HepG2 (cell line): Measurements from ENCODE around the gene ARHGAP19. TPM values are rescaled to one million over a fixed set of nuclear protein-coding genes. Genes with fewer than 3 reads are reported as not detected.

Experiments
- ARNT2 ChIP-seq: sonication (generic); formaldehyde crosslinking; IDR thresholded peaks from 2 replicates; pipeline ENCODE4 v1.8.0; 2022; ENCODE audit warnings: mild to moderate bottlenecking, low read depth, missing genetic modification reagents, moderate library complexity
- CHD2 ChIP-seq: IDR thresholded peaks from 2 replicates; pipeline ENCODE4 v1.6.1; 2011; ENCODE audit warnings: low read depth, low read length, improper control_type of control experiment
- EED ChIP-seq: sonication (generic); formaldehyde crosslinking; IDR thresholded peaks from 2 replicates; pipeline ENCODE4 v1.5.0; 2020; ENCODE audit warnings: mild to moderate bottlenecking, missing genetic modification reagents
- FOSL1 ChIP-seq: sonication (generic); formaldehyde crosslinking; IDR thresholded peaks from 2 replicates; pipeline ENCODE4 v1.9.0; 2021; ENCODE audit warnings: missing genetic modification reagents, borderline replicate concordance
- FOXK1 ChIP-seq: sonication (generic); formaldehyde crosslinking; IDR thresholded peaks from 2 replicates; pipeline ENCODE4 v1.4.0; 2020; ENCODE audit warnings: low read depth, missing genetic modification reagents, borderline replicate concordance
- FOXM1 ChIP-seq: sonication (generic); formaldehyde crosslinking; IDR thresholded peaks from 2 replicates; pipeline ENCODE4 v1.5.0; 2020; ENCODE audit warnings: missing genetic modification reagents
- GTF2F1 ChIP-seq: fragments of 150-350 bp; IDR thresholded peaks from 2 replicates; pipeline ENCODE4 v1.6.1; 2014; ENCODE audit warnings: low read length
- HNF4A ChIP-seq: sonication (generic); formaldehyde crosslinking; IDR thresholded peaks from 2 replicates; pipeline ENCODE4 v1.4.0; 2020; ENCODE audit warnings: missing genetic modification reagents
- HOXA7 ChIP-seq: sonication (generic); formaldehyde crosslinking; IDR thresholded peaks from 2 replicates; pipeline ENCODE4 v1.8.1; 2022; ENCODE audit warnings: mild to moderate bottlenecking, missing genetic modification reagents, moderate library complexity
- JARID2 ChIP-seq: sonication (generic); formaldehyde crosslinking; IDR thresholded peaks from 2 replicates; pipeline ENCODE4 v1.8.1; 2023; ENCODE audit warnings: missing genetic modification reagents, inconsistent platforms; ENCODE audit not compliant: insufficient replicate concordance
- MXI1 ChIP-seq: IDR thresholded peaks from 3 replicates; pipeline ENCODE4 v1.6.1; 2012; ENCODE audit warnings: low read depth, low read length, inconsistent platforms, borderline replicate concordance
- RBM39 ChIP-seq: fragments of 200-400 bp; formaldehyde crosslinking; IDR thresholded peaks from one replicate; pipeline ENCODE4 v1.6.1; 2018; ENCODE audit warnings: antibody characterized with exemption, mild to moderate bottlenecking, low read depth, low read length; ENCODE audit not compliant: poor library complexity, severe bottlenecking
- RFX1 ChIP-seq: fragments of 450-650 bp; IDR thresholded peaks from 2 replicates; pipeline ENCODE4 v1.6.1; 2017
- RFX3 ChIP-seq: IDR thresholded peaks from 2 replicates; pipeline ENCODE4 v1.6.1; 2016; ENCODE audit warnings: missing biosample characterization, missing genetic modification reagents
- TOE1 ChIP-seq: sonication (generic); formaldehyde crosslinking; IDR thresholded peaks from 2 replicates; pipeline ENCODE4 v1.4.0; 2020; ENCODE audit warnings: mild to moderate bottlenecking, missing genetic modification reagents
- ZBTB37 ChIP-seq: sonication (generic); formaldehyde crosslinking; IDR thresholded peaks from 2 replicates; pipeline ENCODE4 v1.4.0; 2020; ENCODE audit warnings: mild to moderate bottlenecking, missing genetic modification reagents
- ZEB1 ChIP-seq: IDR thresholded peaks from 2 replicates; pipeline ENCODE4 v1.6.1; 2012; ENCODE audit warnings: mild to moderate bottlenecking, low read depth, inconsistent platforms; ENCODE audit not compliant: insufficient replicate concordance
- ZFP37 ChIP-seq: sonication (generic); formaldehyde crosslinking; IDR thresholded peaks from 2 replicates; pipeline ENCODE4 v1.4.0; 2020; ENCODE audit warnings: missing genetic modification reagents, borderline replicate concordance
- ZIK1 ChIP-seq: sonication (generic); formaldehyde crosslinking; IDR thresholded peaks from 2 replicates; pipeline ENCODE4 v1.5.0; 2020; ENCODE audit warnings: mild to moderate bottlenecking, low read depth, missing genetic modification reagents, borderline replicate concordance
- ZNF230 ChIP-seq: sonication (generic); formaldehyde crosslinking; IDR thresholded peaks from 2 replicates; pipeline ENCODE4 v1.4.0; 2020; ENCODE audit warnings: mild to moderate bottlenecking, missing genetic modification reagents
- ZNF30 ChIP-seq: sonication (generic); formaldehyde crosslinking; IDR thresholded peaks from 2 replicates; pipeline ENCODE4 v1.5.0; 2020; ENCODE audit warnings: mild to moderate bottlenecking, missing genetic modification reagents
- ZNF317 ChIP-seq: sonication (generic); formaldehyde crosslinking; IDR thresholded peaks from 2 replicates; pipeline ENCODE4 v1.5.0; 2020; ENCODE audit warnings: mild to moderate bottlenecking, missing genetic modification reagents
- ZNF446 ChIP-seq: sonication (generic); formaldehyde crosslinking; IDR thresholded peaks from 2 replicates; pipeline ENCODE4 v1.5.0; 2020; ENCODE audit warnings: mild to moderate bottlenecking, missing genetic modification reagents
- ZNF674 ChIP-seq: sonication (generic); formaldehyde crosslinking; IDR thresholded peaks from 2 replicates; pipeline ENCODE4 v1.5.0; 2020; ENCODE audit warnings: low read depth, mild to moderate bottlenecking, missing genetic modification reagents
- polyA plus RNA-seq, 8 experiments: library from polyadenylated mRNA; depleted of rRNA in 3 of 8; stranded (reverse) in 7 of 8; unstranded in 1 of 8; fragments of >200 nt; fragmentation: Illumina TruSeq in 4 of 8; extraction: Trizol in 4 of 8; gene quantifications; 2 replicates each; pipeline versions ENCODE4 v1.2.1 to v1.2.3, GENCODE V29; 2011 to 2016; ENCODE audit warnings: low read depth in 4 of 8, missing spikeins in 1 of 8, mixed read lengths in 1 of 8; ENCODE audit not compliant: insufficient read depth in 1 of 8
- total RNA-seq, 5 experiments: library from RNA; depleted of rRNA; stranded (reverse); fragments of >200 nt; fragmentation: Illumina TruSeq; extraction: Trizol; gene quantifications; 2 replicates each; pipeline ENCODE4 v1.2.3, GENCODE V29; 2016; ENCODE audit warnings: low read depth in 1 of 5
- TF ChIP-seq, protein P1 (sequence below): IDR thresholded peaks from 2 replicates; pipeline ENCODE4 v1.6.1; 2016; ENCODE audit warnings: low read depth, missing genetic modification reagents, missing compliant biosample characterization

Gene ARHGAP19
- total and polyA plus RNA-seq, 2 of the 13 experiments (the other 11 are each of a cell fraction or from before 2014, with no cell fraction given), result 7.6 to 10.0 TPM

GRCh38 chr10:97334370-97335175 lies 42.1 kb upstream of the ARHGAP19 start, which contains the start of gene FRAT2 (continued):
- peak; percentile 4 for TF ChIP-seq ZNF446
- TF ChIP-seq ZNF230 (CRISPR knock-in tag), result peak; percentile 48; the same call in 1 of the 2 replicates
- peak; percentile 27; the same call in 1 of the 2 replicates for TF ChIP-seq ZIK1 (CRISPR knock-in tag)
- 0 out of 2 replicates have a peak, but pooled peaks have one; percentile 59 for TF ChIP-seq ZNF317 (CRISPR knock-in tag)
- no peak for TF ChIP-seq ZEB1
- no peak for TF ChIP-seq CHD2
- TF ChIP-seq ZNF674 (CRISPR knock-in tag), result no peak
- no peak; the same call in 1 of the 2 replicates for TF ChIP-seq TOE1 (CRISPR knock-in tag)
- peak; percentile 86 for TF ChIP-seq MXI1
- no peak for TF ChIP-seq EED (CRISPR knock-in tag)
- TF ChIP-seq HNF4A (CRISPR knock-in tag), result peak; percentile 56
- no peak for TF ChIP-seq RFX1
- no peak for TF ChIP-seq ZFP37 (CRISPR knock-in tag)
- TF ChIP-seq ZNF30 (CRISPR knock-in tag), result no peak
- 0 out of 2 replicates have a peak, but pooled peaks have one; percentile 59 for TF ChIP-seq HOXA7 (CRISPR knock-in tag)
- TF ChIP-seq FOSL1 (CRISPR knock-in tag), result no peak
- TF ChIP-seq JARID2 (CRISPR knock-in tag), result no peak
- TF ChIP-seq RFX3 (CRISPR knock-in tag), result no peak
- TF ChIP-seq, protein P1, sequence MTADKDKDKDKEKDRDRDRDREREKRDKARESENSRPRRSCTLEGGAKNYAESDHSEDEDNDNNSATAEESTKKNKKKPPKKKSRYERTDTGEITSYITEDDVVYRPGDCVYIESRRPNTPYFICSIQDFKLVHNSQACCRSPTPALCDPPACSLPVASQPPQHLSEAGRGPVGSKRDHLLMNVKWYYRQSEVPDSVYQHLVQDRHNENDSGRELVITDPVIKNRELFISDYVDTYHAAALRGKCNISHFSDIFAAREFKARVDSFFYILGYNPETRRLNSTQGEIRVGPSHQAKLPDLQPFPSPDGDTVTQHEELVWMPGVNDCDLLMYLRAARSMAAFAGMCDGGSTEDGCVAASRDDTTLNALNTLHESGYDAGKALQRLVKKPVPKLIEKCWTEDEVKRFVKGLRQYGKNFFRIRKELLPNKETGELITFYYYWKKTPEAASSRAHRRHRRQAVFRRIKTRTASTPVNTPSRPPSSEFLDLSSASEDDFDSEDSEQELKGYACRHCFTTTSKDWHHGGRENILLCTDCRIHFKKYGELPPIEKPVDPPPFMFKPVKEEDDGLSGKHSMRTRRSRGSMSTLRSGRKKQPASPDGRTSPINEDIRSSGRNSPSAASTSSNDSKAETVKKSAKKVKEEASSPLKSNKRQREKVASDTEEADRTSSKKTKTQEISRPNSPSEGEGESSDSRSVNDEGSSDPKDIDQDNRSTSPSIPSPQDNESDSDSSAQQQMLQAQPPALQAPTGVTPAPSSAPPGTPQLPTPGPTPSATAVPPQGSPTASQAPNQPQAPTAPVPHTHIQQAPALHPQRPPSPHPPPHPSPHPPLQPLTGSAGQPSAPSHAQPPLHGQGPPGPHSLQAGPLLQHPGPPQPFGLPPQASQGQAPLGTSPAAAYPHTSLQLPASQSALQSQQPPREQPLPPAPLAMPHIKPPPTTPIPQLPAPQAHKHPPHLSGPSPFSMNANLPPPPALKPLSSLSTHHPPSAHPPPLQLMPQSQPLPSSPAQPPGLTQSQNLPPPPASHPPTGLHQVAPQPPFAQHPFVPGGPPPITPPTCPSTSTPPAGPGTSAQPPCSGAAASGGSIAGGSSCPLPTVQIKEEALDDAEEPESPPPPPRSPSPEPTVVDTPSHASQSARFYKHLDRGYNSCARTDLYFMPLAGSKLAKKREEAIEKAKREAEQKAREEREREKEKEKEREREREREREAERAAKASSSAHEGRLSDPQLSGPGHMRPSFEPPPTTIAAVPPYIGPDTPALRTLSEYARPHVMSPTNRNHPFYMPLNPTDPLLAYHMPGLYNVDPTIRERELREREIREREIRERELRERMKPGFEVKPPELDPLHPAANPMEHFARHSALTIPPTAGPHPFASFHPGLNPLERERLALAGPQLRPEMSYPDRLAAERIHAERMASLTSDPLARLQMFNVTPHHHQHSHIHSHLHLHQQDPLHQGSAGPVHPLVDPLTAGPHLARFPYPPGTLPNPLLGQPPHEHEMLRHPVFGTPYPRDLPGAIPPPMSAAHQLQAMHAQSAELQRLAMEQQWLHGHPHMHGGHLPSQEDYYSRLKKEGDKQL (CRISPR knock-in tag), result peak; percentile 41; the same call in 1 of the 2 replicates
- TF ChIP-seq GTF2F1, result no peak
- TF ChIP-seq ZBTB37 (CRISPR knock-in tag), result no peak
- no peak for TF ChIP-seq FOXM1 (CRISPR knock-in tag)
- peak; percentile 96 for TF ChIP-seq FOXK1
- peak; percentile 25; the same call in 1 of the 2 replicates for TF ChIP-seq ARNT2 (CRISPR knock-in tag)
- peak; percentile 45 for TF ChIP-seq RBM39
